ENCODE measurements around the gene WWTR1.

Gene WWTR1

GRCh38 chr3:149490260-149490971 is 167.4 kb downstream of the WWTR1 start:
- DNase-seq: no peak

GRCh38 chr3:149489060-149489690 is 168.7 kb downstream of the WWTR1 start:
- no peak for DNase-seq

GRCh38 chr3:149487598-149488197 is 170.1 kb downstream of the WWTR1 start:
- no peak for DNase-seq

- DNase-seq: no peak
Observed at GRCh38 chr3:149486726-149487125, 171.1 kb downstream of the WWTR1 start.

GRCh38 chr3:149481491-149481890 is 176.3 kb downstream of the WWTR1 start:
- DNase-seq: no peak

GRCh38 chr3:149481056-149481455 is 176.8 kb downstream of the WWTR1 start:
- DNase-seq: no peak

- no peak for DNase-seq
Observed at GRCh38 chr3:149480326-149481017, 177.4 kb downstream of the WWTR1 start.

- DNase-seq: no peak
Observed at GRCh38 chr3:149479621-149480325, 178.1 kb downstream of the WWTR1 start.

- no peak for DNase-seq
Observed at GRCh38 chr3:149476225-149476624, 181.6 kb downstream of the WWTR1 start.

GRCh38 chr3:149475451-149476060 is 182.3 kb downstream of the WWTR1 start:
- DNase-seq: no peak

- no peak for DNase-seq
Observed at GRCh38 chr3:149474250-149474817, 183.5 kb downstream of the WWTR1 start, which contains the start of gene TM4SF4. Gene TM4SF4, plus strand, starts transcription at chr3:149474697. Its CDS starts 181 bp downstream, at chr3:149474878.

- no peak for DNase-seq
Observed at GRCh38 chr3:149473357-149474249, 184.2 kb downstream of the WWTR1 start.

GRCh38 chr3:149472030-149472797 is 185.6 kb downstream of the WWTR1 start:
- DNase-seq: no peak

- no peak for DNase-seq
Observed at GRCh38 chr3:149470381-149470780, 187.4 kb downstream of the WWTR1 start.

- DNase-seq: no peak
Observed at GRCh38 chr3:149468504-149469212, 189.2 kb downstream of the WWTR1 start.

Measured in NCI-H524 treated with DMSO at 0.1 percent for 48 hours (cell line).